ENCODE measurements around the gene LRBA.
"Not testable (repeated sequence)": the region's sequence is repeated elsewhere in the genome, so short reads cannot be mapped to it uniquely, and the experiment has no call there.

Gene LRBA, protein sequence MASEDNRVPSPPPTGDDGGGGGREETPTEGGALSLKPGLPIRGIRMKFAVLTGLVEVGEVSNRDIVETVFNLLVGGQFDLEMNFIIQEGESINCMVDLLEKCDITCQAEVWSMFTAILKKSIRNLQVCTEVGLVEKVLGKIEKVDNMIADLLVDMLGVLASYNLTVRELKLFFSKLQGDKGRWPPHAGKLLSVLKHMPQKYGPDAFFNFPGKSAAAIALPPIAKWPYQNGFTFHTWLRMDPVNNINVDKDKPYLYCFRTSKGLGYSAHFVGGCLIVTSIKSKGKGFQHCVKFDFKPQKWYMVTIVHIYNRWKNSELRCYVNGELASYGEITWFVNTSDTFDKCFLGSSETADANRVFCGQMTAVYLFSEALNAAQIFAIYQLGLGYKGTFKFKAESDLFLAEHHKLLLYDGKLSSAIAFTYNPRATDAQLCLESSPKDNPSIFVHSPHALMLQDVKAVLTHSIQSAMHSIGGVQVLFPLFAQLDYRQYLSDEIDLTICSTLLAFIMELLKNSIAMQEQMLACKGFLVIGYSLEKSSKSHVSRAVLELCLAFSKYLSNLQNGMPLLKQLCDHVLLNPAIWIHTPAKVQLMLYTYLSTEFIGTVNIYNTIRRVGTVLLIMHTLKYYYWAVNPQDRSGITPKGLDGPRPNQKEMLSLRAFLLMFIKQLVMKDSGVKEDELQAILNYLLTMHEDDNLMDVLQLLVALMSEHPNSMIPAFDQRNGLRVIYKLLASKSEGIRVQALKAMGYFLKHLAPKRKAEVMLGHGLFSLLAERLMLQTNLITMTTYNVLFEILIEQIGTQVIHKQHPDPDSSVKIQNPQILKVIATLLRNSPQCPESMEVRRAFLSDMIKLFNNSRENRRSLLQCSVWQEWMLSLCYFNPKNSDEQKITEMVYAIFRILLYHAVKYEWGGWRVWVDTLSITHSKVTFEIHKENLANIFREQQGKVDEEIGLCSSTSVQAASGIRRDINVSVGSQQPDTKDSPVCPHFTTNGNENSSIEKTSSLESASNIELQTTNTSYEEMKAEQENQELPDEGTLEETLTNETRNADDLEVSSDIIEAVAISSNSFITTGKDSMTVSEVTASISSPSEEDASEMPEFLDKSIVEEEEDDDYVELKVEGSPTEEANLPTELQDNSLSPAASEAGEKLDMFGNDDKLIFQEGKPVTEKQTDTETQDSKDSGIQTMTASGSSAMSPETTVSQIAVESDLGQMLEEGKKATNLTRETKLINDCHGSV (N-terminal part only)

DNA sequence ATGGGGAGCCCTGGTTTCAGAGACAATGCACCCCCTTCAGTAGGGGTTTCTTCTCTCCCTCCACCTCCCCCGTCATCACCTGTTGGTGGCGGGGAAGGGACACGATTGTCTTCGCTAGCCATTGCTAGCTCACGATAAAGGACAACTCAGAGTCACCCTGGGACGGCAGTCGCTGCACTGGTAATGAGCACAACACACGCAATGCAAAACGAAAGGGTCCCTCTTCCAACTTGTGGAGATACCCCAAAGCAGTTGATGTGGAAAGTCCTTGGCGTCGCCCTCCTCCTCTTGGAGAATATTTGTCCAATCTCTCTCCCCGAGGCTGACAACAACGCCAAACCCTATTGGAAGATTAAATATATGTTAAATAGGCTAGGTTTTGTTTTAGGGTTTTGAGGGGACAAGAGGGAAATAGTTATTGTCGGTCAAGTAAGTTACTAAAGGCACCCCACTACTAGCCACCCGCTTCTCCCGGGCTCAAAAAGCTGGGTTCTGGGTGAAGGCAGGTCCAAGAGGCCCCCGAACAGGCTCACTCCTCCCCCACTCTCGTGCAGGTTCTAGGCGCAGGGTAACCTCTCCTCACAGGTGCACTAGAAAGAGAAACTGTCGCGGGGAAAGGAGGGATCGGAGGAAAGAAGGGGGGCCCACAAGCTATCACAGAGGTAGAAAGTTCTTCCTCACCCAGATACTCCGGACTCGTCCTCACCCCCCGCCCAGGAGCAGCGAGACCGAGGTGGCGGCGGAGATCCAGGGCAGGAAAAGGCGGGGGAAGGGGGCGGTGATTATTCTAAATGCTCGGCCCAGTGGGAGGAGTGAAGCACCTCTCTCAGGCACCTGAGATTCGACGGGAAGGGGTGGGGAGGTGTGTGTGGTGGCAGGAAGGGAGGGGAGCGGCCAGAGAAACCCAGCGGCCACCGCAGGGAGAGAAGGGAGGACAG lies at the start of gene LRBA:
TSS of gene LRBA (minus strand) at position 764 of the 938 bp plus-strand sequence. CDS start at position 122, 642 bp downstream.
- TF ChIP-seq CTCF (IDR thresholded peaks at IDR 0.05; ENCODE audit: extremely low read depth, insufficient read depth, missing control alignments) = peak; percentile 19
- in situ Hi-C loops (cut with MboI; ENCODE audit: low pct_unique_long_range_greater_than_20kb, low sequenced_read_pairs, unreplicated experiment) = no loop called here
- peak; percentile 79 for DNase-seq (ENCODE audit: low spot score)

DNA sequence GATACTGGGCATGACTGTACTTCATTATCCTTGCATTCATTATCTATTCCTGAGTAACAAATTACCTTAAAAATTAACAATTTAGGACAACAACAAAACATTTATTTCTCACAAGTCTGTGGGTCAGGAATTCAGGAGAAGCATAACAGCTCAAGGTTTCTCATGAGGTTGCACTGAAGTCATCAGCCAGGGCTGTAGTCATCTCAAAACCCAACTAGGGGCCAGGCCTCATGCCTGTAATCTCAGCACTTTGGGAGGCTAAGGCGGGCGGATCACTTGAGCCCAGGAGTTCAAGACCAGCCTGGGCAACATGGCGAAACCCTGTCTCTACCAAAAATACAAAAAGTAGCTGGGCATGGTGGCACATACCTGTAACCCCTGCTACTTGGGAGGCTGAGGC lies 48.1 kb upstream of the LRBA start:
- DNase-seq (ENCODE audit: low spot score); in situ Hi-C loops (cut with MboI; ENCODE audit: low pct_unique_long_range_greater_than_20kb, low sequenced_read_pairs, unreplicated experiment): not testable (repeated sequence)

GRCh38 chr4:151055539-151055938 lies 40.5 kb upstream of the LRBA start:
- in situ Hi-C loops (cut with MboI; ENCODE audit: low pct_unique_long_range_greater_than_20kb, low sequenced_read_pairs, unreplicated experiment) = no loop called here
- no peak for TF ChIP-seq CTCF (IDR thresholded peaks at IDR 0.05; ENCODE audit: extremely low read depth, insufficient read depth, missing control alignments)
- no peak for DNase-seq (ENCODE audit: low spot score)

DNA sequence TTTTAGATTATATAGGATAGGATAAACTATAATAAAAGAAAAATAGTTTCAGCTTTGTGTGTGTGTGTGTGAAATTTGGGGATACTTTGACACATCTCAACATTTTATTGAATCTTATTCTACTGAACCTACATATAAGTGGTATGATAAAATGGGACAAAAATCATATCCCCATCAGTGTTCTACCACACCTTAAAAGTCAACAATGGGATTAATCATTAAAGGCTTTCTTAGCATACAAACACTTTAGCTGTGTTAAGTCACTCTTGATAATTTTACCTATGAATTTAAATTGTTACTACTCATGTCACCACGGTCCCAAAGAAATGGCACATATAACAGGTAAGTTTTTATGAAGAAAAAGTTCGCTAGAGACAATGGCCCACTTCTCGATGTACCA lies 37.7 kb upstream of the LRBA start:
- TF ChIP-seq CTCF (IDR thresholded peaks at IDR 0.05; ENCODE audit: extremely low read depth, insufficient read depth, missing control alignments) = no peak
- in situ Hi-C loops (cut with MboI; ENCODE audit: low pct_unique_long_range_greater_than_20kb, low sequenced_read_pairs, unreplicated experiment) = no loop called here
- DNase-seq (ENCODE audit: low spot score) = no peak

DNA sequence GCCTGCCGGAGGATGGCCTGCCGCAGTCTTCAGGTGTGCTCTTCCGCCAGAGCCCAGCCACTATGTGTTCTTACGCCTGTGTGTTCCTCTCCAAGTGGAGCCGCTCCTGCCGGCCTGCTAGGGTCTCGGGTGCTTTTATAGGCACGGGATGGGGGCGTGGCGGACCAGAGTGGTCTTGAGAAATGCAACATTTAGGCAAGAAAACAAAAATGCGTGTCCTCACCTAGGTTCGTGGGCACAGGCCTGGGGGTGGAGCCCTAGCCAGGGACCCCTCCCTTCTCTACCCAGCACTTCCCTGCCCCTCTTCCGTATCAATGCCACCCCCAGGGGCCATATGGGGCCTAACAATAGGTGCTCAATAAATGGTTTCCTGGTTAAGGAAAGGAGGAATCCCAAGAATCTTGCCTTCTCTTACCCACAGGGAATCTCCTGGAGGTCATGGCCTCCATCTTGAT lies 34.4 kb upstream of the LRBA start:
- in situ Hi-C loops (cut with MboI; ENCODE audit: low pct_unique_long_range_greater_than_20kb, low sequenced_read_pairs, unreplicated experiment) = no loop called here
- TF ChIP-seq CTCF (IDR thresholded peaks at IDR 0.05; ENCODE audit: extremely low read depth, insufficient read depth, missing control alignments) = no peak
- DNase-seq (ENCODE audit: low spot score) = no peak

GRCh38 chr4:151048913-151049312 lies 33.8 kb upstream of the LRBA start:
- DNase-seq (ENCODE audit: low spot score) = no peak
- in situ Hi-C loops (cut with MboI; ENCODE audit: low pct_unique_long_range_greater_than_20kb, low sequenced_read_pairs, unreplicated experiment) = no loop called here
- no peak for TF ChIP-seq CTCF (IDR thresholded peaks at IDR 0.05; ENCODE audit: extremely low read depth, insufficient read depth, missing control alignments)

Data from GM13977 (cell line).